HG03460 (cell line): ENCODE measurements around the gene VAMP4.
A peak's percentile ranks its signal among the peaks of the same experiment; 100 is the strongest.
"Not testable (repeated sequence)": the region's sequence is repeated elsewhere in the genome, so short reads cannot be mapped to it uniquely, and the experiment has no call there.

ENCODE experiments used
- ATAC-seq: cut with Tn5 transposase; IDR thresholded peaks from one replicate; pipeline ENCODE4 v1.9.1; 2021; ENCODE audit not compliant: unreplicated experiment

Gene VAMP4

GRCh38 chr1:171707583-171707982, 34.3 kb downstream of the VAMP4 start:
- ATAC-seq = no peak

DNA sequence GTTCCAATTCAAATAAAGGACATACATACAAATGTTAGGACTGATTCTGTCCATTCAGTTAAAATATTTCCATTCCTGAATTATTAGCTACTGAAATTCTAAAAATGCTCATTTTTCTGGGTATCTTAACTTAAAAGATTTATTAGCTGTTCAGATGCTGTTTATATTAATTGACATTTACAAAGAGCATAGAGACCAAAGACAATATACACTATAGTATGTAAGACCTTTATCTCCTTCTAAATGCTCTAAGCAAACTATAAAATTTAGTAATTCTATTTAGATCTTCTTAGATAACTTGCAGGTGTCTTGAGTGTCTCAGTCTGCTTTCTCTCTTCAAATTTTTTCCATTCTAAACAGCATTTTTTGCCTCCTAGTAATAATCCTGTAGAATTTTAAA, 39.3 kb downstream of the VAMP4 start:
- ATAC-seq = no peak

DNA sequence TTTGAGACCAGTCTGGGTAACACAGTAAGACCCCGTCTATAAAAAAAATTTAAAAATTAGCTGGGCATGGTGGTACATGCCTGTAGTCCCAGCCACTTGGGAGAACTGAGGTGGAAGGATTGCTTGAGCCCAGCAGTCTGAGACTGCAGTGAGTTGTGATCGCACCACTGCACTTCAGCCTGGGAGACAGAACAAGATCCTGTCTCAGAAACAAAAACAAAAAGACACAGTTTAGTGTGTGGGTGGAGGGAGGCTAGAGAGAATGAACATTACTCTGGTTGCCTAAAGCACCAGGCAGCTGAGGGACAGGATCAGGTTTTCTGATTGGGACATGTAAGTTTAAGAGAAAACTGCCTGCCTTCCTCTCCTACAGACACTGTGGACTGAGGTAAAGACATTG, 42.3 kb downstream of the VAMP4 start:
- ATAC-seq = no peak

DNA sequence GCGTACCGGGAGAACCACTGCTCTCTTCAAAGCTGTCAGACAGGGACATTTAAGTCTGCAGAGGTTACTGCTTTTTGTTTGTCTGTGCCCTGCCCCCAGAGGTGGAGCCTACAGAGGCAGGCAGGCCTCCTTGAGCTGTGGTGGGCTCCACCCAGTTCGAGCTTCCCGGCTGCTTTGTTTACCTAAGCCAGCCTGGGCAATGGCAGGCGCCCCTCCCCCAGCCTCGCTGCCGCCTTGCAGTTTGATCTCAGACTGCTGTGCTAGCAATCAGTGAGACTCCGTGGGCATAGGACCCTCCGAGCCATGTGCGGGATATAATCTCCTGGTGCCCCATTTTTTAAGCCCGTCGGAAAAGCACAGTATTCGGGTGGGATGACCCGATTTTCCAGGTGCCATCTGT, 46.1 kb downstream of the VAMP4 start:
- ATAC-seq = not testable (repeated sequence)

DNA sequence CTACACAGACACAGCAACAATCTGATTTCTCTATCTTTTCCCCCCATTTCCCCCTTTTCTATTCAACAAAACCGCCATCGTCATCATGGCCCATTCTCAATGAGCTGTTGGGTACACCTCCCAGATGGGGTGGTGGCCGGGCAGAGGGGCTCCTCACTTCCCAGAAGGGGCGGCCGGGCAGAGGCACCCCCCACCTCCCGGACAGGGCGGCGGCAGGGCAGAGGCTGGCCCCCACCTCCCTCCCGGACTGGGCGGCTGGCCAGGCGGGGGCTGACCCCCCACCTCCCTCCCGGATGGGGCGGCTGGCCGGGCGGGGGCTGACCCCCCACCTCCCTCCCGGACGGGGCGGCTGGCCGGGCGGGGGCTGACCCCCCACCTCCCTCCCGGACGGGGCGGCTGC, 48.3 kb downstream of the VAMP4 start:
- not testable (repeated sequence) for ATAC-seq

- no peak for ATAC-seq
These were observed 58.0 kb downstream of the VAMP4 start for GRCh38 chr1:171683870-171684269.

DNA sequence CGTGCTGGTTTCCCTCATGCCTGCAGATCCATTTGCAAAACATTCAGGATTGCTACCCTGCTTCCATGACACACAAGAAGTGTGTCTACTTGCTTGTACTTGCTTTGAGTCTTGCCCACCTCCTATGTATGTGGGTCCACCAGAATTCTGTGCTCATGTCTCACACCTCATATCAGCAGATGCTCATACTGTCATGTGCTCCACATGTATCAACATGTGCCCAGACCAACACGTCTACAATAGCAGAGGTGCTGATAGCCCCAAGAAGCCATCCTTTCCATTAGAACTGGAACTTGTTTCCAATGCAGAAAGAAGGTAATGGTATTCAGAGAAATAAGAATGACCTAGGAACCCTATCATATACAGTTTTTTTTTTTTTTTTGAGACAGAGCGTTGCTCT, 61.5 kb downstream of the VAMP4 start:
- no peak for ATAC-seq

- ATAC-seq = no peak
These were observed 65.0 kb downstream of the VAMP4 start for GRCh38 chr1:171676823-171677222.

DNA sequence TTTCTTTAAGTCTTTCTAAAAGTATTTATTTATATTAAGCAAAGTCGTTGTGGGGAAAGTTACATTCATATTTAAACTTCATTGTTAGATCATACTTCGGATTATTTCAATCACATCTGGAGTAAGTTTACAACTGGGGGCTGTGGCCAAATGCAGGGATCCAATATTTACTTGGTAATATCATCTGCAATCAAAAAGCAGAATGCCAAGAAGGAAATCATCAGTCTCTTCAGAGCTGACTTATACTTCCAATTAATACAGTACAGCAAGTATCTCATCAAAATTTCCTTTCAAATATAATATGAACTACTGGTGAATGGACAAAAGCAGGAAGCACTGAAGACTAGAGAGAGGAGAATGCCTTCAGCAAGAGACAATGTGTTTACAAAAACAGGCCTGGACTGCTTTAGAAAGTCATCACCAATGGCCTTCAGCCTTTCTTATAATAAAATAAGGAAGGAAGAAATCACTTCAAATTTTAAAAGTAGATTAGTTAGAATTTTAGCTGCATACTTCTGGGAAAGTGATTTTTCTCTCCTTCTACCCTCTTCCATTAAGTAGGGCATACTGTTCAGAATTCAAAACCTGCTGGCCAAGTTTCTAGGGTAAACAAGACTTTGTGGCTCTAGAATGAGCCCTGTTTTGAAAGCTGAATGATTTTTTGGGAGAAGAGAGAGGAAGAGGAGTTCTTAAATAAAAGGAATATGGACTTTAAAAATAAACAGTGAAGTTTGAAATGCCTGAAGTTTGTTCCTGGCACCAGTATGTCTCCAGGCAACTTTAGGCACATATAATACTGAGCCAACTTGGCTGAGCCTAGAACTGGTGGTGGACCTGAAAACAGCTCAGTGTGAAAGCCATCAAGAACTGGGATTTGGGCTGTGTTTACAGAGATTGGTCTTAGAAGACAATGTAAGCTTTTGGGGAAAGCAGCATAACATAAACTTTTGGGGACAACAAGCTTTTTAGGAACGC, 67.1 kb downstream of the VAMP4 start:
- ATAC-seq = no peak

- no peak for ATAC-seq
These were observed 71.1 kb downstream of the VAMP4 start for GRCh38 chr1:171670739-171671138.

DNA sequence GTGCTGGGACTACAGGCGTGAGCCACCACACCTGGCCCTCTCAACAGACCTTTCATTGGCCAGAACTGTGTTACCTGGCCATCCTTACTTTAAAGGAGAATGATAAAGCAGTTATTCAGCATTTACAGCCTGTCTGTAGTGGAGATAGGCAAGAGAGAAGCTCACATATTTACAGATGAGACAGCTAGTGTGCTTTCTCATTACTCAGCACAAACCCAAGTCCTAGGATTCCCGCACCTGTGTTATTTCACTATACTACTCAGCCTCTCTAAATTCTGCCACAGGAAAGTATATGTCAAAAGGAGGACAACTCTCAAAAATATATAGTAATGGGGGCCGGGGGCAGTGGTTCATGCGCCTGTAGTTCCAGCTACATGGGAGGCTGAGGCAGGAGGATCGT, 73.5 kb downstream of the VAMP4 start:
- ATAC-seq = no peak

DNA sequence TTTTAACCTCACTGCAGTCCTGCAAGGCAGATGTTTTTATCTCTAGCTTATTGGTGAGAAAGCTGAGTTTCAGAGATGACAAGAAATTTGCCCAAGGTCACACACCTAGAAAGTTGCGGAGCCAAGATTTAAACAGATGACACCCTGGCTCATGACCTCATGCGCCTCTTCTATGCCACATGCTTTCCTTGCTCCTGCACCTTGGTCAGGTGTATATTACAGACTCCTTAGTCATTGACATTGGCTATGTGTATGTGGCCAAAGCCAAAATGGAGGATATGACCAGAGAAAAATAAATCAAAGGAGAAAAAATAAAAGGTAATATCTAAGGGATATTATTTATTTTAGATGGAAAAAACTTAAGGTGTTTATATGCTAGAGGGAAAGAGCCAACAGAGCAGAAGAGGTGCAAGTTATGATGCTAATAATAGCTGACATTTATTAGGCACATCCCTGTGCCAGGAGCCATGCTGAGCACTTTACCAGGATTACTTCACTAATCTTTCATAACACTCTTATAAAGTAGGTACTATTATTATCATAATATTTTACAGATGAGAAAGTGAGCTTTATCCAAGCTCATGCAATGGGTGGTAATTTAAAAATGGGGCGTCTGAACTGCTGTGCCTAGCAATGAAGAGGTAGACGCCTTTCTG, 75.6 kb downstream of the VAMP4 start:
- ATAC-seq = no peak

- ATAC-seq = no peak
These were observed 76.9 kb downstream of the VAMP4 start for GRCh38 chr1:171664976-171665375.

DNA sequence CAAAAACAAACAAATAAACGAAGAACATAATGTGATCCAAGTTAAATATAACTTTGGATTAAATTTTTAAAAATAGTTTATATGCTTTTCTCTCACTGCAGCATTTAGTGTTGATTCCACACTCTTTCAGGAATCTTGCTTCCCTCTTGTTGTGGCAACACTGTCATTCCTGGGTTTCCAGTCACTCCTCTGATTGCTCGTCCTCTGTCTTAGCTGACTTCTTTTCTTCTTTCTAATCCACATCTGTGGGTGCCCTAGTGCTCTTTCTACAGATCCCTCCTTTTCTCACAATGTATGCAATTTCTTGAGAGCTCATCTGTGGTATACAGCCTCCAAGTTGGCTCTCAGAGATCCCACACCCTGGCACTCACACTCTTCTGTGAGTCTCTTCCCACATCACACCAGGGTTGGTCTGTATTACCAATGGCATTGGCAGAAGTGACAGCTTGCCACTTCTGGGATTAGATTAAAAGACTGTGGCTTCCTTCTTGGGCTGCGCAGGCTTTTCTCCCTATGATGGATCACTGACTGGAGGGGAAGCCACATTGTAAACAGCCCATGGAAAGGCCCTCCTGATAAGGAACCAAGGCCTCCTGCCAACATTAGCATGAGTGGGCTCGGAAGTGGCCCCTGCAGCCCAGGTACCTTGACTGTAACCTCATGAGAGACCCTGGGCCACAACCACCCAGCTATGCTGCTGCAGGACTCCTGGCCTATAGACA, 77.8 kb downstream of the VAMP4 start:
- ATAC-seq = no peak

GRCh38 chr1:171663036-171663853, 78.6 kb downstream of the VAMP4 start:
- no peak for ATAC-seq

DNA sequence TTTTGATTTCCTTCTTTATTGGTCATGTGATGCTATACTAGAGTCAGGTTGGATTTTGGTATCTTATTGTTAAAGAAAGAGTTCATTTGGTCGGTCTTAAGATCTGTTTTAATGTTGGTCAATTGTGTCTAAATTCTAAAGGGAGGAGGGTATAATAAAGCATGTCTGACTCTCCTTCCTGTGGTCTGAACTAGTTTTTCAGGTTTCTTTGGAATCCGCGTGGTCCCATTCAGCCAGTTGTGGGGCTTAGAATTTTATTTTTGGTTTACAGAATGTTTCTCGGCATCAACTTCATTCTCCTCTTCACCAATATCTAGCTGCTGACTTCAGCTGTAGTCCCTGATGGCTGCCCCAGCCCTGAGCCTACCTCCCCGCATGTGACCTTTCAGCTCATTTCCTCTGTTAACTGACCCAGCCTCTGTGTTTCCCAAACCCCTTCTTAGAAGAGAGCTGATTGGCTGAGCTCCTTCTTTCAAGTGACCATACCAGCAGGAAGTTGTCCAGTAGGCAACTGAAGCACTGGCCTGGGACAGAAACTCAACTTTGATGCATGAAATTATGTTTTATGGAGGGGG, 80.7 kb downstream of the VAMP4 start:
- ATAC-seq = no peak

DNA sequence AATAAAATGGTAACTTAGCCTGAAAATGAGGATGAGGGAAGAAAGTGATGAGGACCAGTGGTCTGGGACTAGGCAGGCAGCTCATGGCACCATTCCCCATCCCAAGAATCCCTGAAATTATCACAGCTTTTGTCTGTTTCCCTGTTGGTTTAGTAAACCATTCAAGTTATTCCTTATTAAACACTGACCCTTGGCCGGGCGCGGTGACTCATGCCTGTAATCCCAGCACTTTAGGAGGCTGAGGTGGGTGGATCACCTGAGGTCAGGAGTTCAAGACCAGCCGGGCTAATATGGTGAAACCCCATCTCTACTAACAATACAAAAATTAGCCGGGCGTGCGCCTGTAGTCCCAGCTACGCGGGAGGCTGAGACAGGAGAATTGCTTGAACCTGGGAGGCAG, 85.7 kb downstream of the VAMP4 start:
- ATAC-seq = not testable (repeated sequence)

GRCh38 chr1:171655746-171656116, 86.1 kb downstream of the VAMP4 start:
- ATAC-seq = no peak

DNA sequence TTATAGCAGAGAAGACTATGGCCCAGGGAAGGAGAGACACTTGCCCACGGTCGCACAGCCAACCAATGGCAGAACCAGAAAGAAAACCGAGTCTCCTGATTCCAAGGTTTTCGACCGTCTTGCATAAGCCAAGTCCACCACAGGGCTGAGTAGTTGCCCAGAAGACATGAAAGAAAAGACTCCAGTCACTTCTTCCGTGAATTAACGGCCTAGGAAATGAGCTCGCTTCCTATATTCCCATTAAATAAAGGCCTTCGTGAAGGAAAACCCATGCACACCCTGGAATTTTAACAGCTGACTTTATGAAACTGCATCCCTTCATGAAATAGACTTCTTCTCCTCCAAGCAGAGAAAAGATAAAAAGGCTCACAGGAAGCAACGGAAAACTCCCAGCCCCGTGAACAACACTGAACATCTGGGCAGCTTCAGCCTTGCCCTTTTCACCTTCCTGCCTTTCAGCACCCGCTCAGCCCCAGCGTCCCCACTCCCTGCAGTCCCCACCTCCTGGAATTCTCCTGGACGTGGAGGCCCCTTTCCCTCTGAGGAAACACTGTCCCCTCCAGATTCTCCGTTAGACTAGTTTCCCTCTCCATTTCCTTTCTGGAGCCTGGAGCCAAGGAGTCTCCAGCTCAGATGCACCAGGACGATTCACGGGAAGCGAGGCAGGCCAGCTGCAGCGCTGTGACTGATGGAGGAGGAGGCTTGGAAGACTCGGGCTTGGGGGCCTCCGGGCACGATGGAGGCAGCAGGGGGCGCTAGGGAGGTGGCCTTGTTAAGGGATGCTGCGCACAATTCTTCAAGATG, 86.7 kb downstream of the VAMP4 start:
- ATAC-seq = peak; percentile 73
